ENCODE measurements around the gene FARS2.

The FARS2 gene

GRCh38 chr6:5285081-5285480 is 23.8 kb downstream of the FARS2 start:
- in situ Hi-C loops (cut with HindIII; ENCODE audit: low sequenced_read_pairs), result no loop called here

- in situ Hi-C loops (cut with HindIII; ENCODE audit: low sequenced_read_pairs), result no loop called here
These were observed 24.2 kb downstream of the FARS2 start for GRCh38 chr6:5285526-5285925.

- in situ Hi-C loops (cut with HindIII; ENCODE audit: low sequenced_read_pairs), result no loop called here
These were observed 25.5 kb downstream of the FARS2 start for GRCh38 chr6:5286780-5287179.

- in situ Hi-C loops (cut with HindIII; ENCODE audit: low sequenced_read_pairs), result no loop called here
These were observed 26.1 kb downstream of the FARS2 start for GRCh38 chr6:5287205-5287965.

- in situ Hi-C loops (cut with HindIII; ENCODE audit: low sequenced_read_pairs), result no loop called here
These were observed 26.6 kb downstream of the FARS2 start for GRCh38 chr6:5287966-5288297.

GRCh38 chr6:5290097-5290496 is 28.8 kb downstream of the FARS2 start:
- in situ Hi-C loops (cut with HindIII; ENCODE audit: low sequenced_read_pairs), result no loop called here

- in situ Hi-C loops (cut with HindIII; ENCODE audit: low sequenced_read_pairs), result no loop called here
These were observed 29.2 kb downstream of the FARS2 start for GRCh38 chr6:5290500-5290899.

- in situ Hi-C loops (cut with HindIII; ENCODE audit: low sequenced_read_pairs), result no loop called here
These were observed 30.8 kb downstream of the FARS2 start for GRCh38 chr6:5292154-5292553.

GRCh38 chr6:5293692-5294091 is 32.4 kb downstream of the FARS2 start:
- in situ Hi-C loops (cut with HindIII; ENCODE audit: low sequenced_read_pairs), result no loop called here

- in situ Hi-C loops (cut with HindIII; ENCODE audit: low sequenced_read_pairs), result no loop called here
These were observed 33.3 kb downstream of the FARS2 start for GRCh38 chr6:5294392-5295211.

GRCh38 chr6:5295623-5296022 is 34.3 kb downstream of the FARS2 start:
- in situ Hi-C loops (cut with HindIII; ENCODE audit: low sequenced_read_pairs), result no loop called here

GRCh38 chr6:5300206-5300764 is 39.0 kb downstream of the FARS2 start:
- in situ Hi-C loops (cut with HindIII; ENCODE audit: low sequenced_read_pairs), result no loop called here

GRCh38 chr6:5302220-5302946 is 41.1 kb downstream of the FARS2 start:
- in situ Hi-C loops (cut with HindIII; ENCODE audit: low sequenced_read_pairs), result no loop called here

- in situ Hi-C loops (cut with HindIII; ENCODE audit: low sequenced_read_pairs), result no loop called here
These were observed 41.8 kb downstream of the FARS2 start for GRCh38 chr6:5302995-5303622.

- in situ Hi-C loops (cut with HindIII; ENCODE audit: low sequenced_read_pairs), result no loop called here
These were observed 42.4 kb downstream of the FARS2 start for GRCh38 chr6:5303682-5304081.

GRCh38 chr6:5305968-5306626 is 44.8 kb downstream of the FARS2 start:
- in situ Hi-C loops (cut with HindIII; ENCODE audit: low sequenced_read_pairs), result no loop called here

GRCh38 chr6:5307058-5307457 is 45.7 kb downstream of the FARS2 start:
- in situ Hi-C loops (cut with HindIII; ENCODE audit: low sequenced_read_pairs), result no loop called here

- in situ Hi-C loops (cut with HindIII; ENCODE audit: low sequenced_read_pairs), result no loop called here
These were observed 46.8 kb downstream of the FARS2 start for GRCh38 chr6:5308066-5308465.

- in situ Hi-C loops (cut with HindIII; ENCODE audit: low sequenced_read_pairs), result no loop called here
These were observed 53.0 kb downstream of the FARS2 start for GRCh38 chr6:5314191-5314865.

- in situ Hi-C loops (cut with HindIII; ENCODE audit: low sequenced_read_pairs), result no loop called here
These were observed 54.6 kb downstream of the FARS2 start for GRCh38 chr6:5315881-5316280.
